Body of pancreas (tissue), 4 donors: ENCODE data around the gene SPOCK3.

ENCODE experiments used
- CTCF ChIP-seq, 7 experiments: fragments of 450-650 bp in 4 of 7; fragments of 200-600 bp in 3 of 7; sonication (generic) in 3 of 7; IDR thresholded peaks; one replicate each; pipeline ENCODE4 v1.5.1; 2016 to 2019; ENCODE audit warnings: antibody characterized with exemption in 7 of 7
- POLR2A ChIP-seq, 3 donors: fragments of 450-650 bp; IDR thresholded peaks; one replicate each; pipeline ENCODE4 v1.6.1; 2016; ENCODE audit warnings: antibody characterized with exemption in 3 of 3, mild to moderate bottlenecking in 2 of 3

- TF ChIP-seq POLR2A (IDR thresholded peaks at IDR 0.05), result no peak
- no peak for TF ChIP-seq CTCF (IDR thresholded peaks at IDR 0.05)
Measured at GRCh38 chr4:167023364-167023925, 210.8 kb downstream of the SPOCK3 start.
